HL-60 (cell line): ENCODE measurements around the gene ASB8.

ENCODE experiments used
- DNase-seq, 2 experiments: peaks; one replicate each; pipeline ENCODE4 v3.0.0-alpha.2; 2010 to 2020; ENCODE audit warnings: low read depth in 1 of 2, low spot score in 1 of 2
- H3K27ac ChIP-seq: fragments of 250-450 bp; sonication (Bioruptor Pico); replicated peaks from 2 replicates; pipeline ENCODE4 v1.5.1; 2020; ENCODE audit warnings: mild to moderate bottlenecking, moderate library complexity
- H3K27me3 ChIP-seq: fragments of 250-450 bp; sonication (Bioruptor Pico); 2 replicates; pipeline ENCODE4 v1.5.1; 2021; ENCODE audit warnings: mild to moderate bottlenecking, moderate library complexity; ENCODE audit not compliant: insufficient read depth, poor library complexity, severe bottlenecking
- H3K4me3 ChIP-seq: replicated peaks from 2 replicates; pipeline ENCODE4 v1.5.1; 2011; ENCODE audit warnings: mild to moderate bottlenecking, control low read depth, low read length; ENCODE audit not compliant: insufficient read depth
- GABPA ChIP-seq: IDR thresholded peaks from 2 replicates; pipeline ENCODE4 v1.6.1; 2012; ENCODE audit warnings: low read depth
- POLR2AphosphoS5 ChIP-seq: IDR thresholded peaks from 2 replicates; pipeline ENCODE4 v1.6.1; 2012; ENCODE audit warnings: low read depth
- SPI1 ChIP-seq: IDR thresholded peaks from 2 replicates; pipeline ENCODE4 v1.6.1; 2012; ENCODE audit warnings: low read depth, mild to moderate bottlenecking, borderline replicate concordance
- TF ChIP-seq, protein P1 (sequence below): IDR thresholded peaks from one replicate; pipeline ENCODE4 v1.5.1; 2011; ENCODE audit warnings: low read length, control low read depth, inconsistent platforms; ENCODE audit not compliant: insufficient read depth
- TF ChIP-seq, protein P2 (sequence below): IDR thresholded peaks from 2 replicates; pipeline ENCODE4 v1.6.1; 2012; ENCODE audit warnings: low read depth; ENCODE audit not compliant: insufficient replicate concordance

ASB8 gene

DNA sequence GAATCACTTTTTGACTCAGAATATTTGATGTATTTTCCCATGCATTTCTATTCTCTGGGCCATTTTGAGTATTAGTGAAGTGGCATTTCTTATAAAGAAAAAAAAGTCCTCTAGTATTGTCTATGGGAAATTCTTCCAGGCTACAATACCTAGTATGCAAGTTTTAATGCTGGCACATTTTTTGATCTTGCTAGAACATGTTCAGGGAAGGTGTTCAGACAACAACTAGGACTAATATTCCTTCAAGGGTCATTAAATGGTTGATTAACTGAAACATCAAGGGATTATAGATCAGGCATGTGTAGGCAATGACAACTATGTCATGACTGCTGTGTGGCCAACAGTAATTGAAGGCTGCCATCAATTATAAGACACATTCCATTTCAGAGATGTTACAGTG lies 33.8 kb upstream of the ASB8 start:
- DNase-seq: no peak
- H3K4me3 ChIP-seq: no peak overlapping the region
- H3K27ac ChIP-seq: no peak overlapping the region
- H3K27me3 ChIP-seq: peaks cover 5% of the 10 kb centered on the region
- TF ChIP-seq POLR2AphosphoS5: no peak
- TF ChIP-seq, protein P1, sequence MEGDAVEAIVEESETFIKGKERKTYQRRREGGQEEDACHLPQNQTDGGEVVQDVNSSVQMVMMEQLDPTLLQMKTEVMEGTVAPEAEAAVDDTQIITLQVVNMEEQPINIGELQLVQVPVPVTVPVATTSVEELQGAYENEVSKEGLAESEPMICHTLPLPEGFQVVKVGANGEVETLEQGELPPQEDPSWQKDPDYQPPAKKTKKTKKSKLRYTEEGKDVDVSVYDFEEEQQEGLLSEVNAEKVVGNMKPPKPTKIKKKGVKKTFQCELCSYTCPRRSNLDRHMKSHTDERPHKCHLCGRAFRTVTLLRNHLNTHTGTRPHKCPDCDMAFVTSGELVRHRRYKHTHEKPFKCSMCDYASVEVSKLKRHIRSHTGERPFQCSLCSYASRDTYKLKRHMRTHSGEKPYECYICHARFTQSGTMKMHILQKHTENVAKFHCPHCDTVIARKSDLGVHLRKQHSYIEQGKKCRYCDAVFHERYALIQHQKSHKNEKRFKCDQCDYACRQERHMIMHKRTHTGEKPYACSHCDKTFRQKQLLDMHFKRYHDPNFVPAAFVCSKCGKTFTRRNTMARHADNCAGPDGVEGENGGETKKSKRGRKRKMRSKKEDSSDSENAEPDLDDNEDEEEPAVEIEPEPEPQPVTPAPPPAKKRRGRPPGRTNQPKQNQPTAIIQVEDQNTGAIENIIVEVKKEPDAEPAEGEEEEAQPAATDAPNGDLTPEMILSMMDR: no peak
- no peak for TF ChIP-seq GABPA
- TF ChIP-seq SPI1: no peak
- TF ChIP-seq, protein P2, sequence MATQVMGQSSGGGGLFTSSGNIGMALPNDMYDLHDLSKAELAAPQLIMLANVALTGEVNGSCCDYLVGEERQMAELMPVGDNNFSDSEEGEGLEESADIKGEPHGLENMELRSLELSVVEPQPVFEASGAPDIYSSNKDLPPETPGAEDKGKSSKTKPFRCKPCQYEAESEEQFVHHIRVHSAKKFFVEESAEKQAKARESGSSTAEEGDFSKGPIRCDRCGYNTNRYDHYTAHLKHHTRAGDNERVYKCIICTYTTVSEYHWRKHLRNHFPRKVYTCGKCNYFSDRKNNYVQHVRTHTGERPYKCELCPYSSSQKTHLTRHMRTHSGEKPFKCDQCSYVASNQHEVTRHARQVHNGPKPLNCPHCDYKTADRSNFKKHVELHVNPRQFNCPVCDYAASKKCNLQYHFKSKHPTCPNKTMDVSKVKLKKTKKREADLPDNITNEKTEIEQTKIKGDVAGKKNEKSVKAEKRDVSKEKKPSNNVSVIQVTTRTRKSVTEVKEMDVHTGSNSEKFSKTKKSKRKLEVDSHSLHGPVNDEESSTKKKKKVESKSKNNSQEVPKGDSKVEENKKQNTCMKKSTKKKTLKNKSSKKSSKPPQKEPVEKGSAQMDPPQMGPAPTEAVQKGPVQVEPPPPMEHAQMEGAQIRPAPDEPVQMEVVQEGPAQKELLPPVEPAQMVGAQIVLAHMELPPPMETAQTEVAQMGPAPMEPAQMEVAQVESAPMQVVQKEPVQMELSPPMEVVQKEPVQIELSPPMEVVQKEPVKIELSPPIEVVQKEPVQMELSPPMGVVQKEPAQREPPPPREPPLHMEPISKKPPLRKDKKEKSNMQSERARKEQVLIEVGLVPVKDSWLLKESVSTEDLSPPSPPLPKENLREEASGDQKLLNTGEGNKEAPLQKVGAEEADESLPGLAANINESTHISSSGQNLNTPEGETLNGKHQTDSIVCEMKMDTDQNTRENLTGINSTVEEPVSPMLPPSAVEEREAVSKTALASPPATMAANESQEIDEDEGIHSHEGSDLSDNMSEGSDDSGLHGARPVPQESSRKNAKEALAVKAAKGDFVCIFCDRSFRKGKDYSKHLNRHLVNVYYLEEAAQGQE: no peak

DNA sequence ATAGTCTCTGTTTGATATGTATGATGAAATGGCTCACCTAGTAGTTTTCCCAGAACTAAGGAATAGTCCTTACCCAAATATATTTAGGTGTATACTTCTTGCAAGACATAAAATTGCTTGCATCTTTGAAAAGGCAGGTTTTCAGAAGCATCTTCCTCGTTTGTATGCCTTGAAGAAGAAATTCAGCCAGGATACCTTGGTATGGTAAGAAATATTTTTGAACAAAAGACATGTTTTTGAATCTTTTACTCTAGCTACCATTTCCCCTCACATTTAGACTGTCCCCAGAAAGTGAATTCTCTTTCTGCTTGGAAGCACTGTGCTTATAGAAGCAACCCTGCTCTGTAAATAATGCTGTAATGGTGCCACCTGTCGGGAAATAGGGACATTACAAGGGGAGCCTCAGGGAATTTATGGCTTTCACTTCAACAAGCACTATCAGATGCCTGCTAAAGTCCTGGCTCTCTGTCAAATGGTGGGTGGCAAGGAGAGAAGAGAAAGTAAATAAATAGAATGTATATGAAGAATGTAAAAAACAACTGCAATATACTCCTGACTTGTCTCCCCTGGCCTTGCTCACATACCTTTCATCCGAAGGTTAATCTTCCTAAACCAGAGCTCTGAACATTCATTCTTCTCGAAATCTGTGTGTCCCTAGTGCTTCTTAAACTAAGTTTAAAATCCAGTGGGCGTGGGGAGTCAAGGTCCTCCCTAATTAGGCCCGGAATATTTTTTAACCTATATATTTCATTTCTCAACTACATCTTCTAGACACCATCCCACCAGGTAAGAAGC lies 32.2 kb upstream of the ASB8 start:
- no peak overlapping the region for H3K27ac ChIP-seq
- peak in 1 of 2 experiments; percentile 58 for DNase-seq
- no peak overlapping the region for H3K4me3 ChIP-seq
- TF ChIP-seq, protein P1: peak; percentile 90
- no peak for TF ChIP-seq GABPA
- peaks cover 16% of the 10 kb centered on the region for H3K27me3 ChIP-seq

DNA sequence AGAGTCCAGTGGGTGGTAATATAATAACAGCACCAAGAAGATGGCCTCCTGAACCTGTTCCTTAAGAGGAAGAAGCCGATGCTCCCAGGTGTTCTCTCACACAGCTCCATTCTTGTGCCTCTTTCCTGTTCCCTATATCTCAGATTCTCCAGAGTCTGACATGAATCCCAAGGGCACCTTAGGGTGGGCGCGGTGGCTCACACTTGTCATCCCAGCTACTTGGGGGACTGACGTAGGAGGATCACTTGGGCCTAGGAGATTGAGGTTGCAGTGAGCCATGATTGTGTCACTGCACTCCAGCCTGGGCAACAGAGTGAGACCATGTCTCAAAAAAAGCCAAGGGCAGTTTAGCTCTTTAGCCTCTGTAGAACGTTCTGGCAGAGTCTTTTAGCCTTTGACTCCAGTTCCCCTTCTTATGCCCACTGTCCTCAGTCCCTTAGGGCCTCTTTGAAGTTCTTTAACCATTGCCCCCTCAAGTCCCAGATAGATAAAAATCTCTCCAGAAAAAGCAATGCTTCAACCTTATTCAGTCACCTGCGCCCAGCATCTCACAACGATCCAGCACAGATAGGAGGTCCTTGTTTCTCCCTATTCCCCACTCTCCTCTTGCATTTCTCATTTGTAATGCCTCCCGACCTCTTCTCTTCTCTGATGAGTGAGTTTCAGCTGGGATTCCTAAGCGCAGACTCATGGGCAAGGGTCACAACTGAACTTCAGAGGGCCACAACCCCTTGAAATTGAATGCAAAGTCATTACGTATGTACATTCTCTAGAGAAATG lies 30.8 kb upstream of the ASB8 start:
- H3K4me3 ChIP-seq: no peak overlapping the region
- peaks cover 26% of the 10 kb centered on the region for H3K27me3 ChIP-seq
- H3K27ac ChIP-seq: no peak overlapping the region
- DNase-seq: no peak
- TF ChIP-seq, protein P2: no peak
- no peak for TF ChIP-seq SPI1
- TF ChIP-seq, protein P1: no peak
- no peak for TF ChIP-seq GABPA
